Transverse colon (tissue), 4 donors: ENCODE measurements around the gene DDI2. TPM values are rescaled to one million over a fixed set of nuclear protein-coding genes. Genes with fewer than 3 reads are reported as not detected.

Source experiments
- DNase-seq: peaks from one replicate; pipeline ENCODE4 v3.0.0-alpha.2; 2019
- H3K27ac ChIP-seq, 4 donors: fragments of 200-600 bp; sonication (generic); 2 replicates each; pipeline ENCODE4 v1.5.1; 2016 to 2018; ENCODE audit warnings: inconsistent platforms in 4 of 4
- H3K27me3 ChIP-seq: fragments of 200-600 bp; sonication (generic); 2 replicates; pipeline ENCODE4 v1.5.1; 2017; ENCODE audit warnings: inconsistent platforms
- H3K36me3 ChIP-seq, 4 donors: fragments of 200-600 bp; sonication (generic); 2 replicates each; pipeline ENCODE4 v1.5.1; 2017 to 2019; ENCODE audit warnings: inconsistent platforms in 4 of 4
- H3K4me1 ChIP-seq, 4 donors: fragments of 200-600 bp; sonication (generic); 2 replicates each; pipeline ENCODE4 v1.5.1; 2017 to 2020; ENCODE audit warnings: inconsistent platforms in 4 of 4
- H3K4me3 ChIP-seq, 4 donors: fragments of 200-600 bp; sonication (generic); 1 replicate in 1 of 4; 2 replicates in 3 of 4; pipeline versions ENCODE4 v1.5.1 to v1.6.1; 2017 to 2019; ENCODE audit warnings: inconsistent platforms in 4 of 4
- H3K9me3 ChIP-seq, 2 donors: fragments of 200-600 bp; sonication (generic); 2 replicates each; pipeline ENCODE4 v1.5.1; 2017 to 2019; ENCODE audit warnings: inconsistent platforms in 2 of 2
- EP300 ChIP-seq: sonication (generic); formaldehyde crosslinking; IDR thresholded peaks from one replicate; pipeline ENCODE4 v1.6.1; 2017; ENCODE audit warnings: antibody characterized with exemption, low read depth
- POLR2A ChIP-seq: fragments of 450-650 bp; IDR thresholded peaks from one replicate; pipeline ENCODE4 v1.6.1; 2016; ENCODE audit warnings: antibody characterized with exemption, mild to moderate bottlenecking, moderate library complexity
- POLR2AphosphoS5 ChIP-seq, 3 donors: sonication (generic); formaldehyde crosslinking; IDR thresholded peaks; one replicate each; pipeline ENCODE4 v1.6.1; 2016; ENCODE audit warnings: antibody characterized with exemption in 3 of 3
- WGBS, 2 donors: methylation state at CpG; one replicate each; pipeline ENCODE4 v1.1.5; 2018; ENCODE audit warnings: low coverage in 1 of 2; 5-methylcytosine and 5-hydroxymethylcytosine counted together
- in situ Hi-C, 4 donors: fragments of 200-750 bp; cut with MboI; loops; one replicate each; pipeline versions ENCODE4 v1.15.0 to v1.15.1; 2017; ENCODE audit warnings: low sequenced_read_pairs in 3 of 4, low pct_ligation_motif_present in 1 of 4, low pct_unique_long_range_greater_than_20kb in 1 of 4
- intact Hi-C: fragments of 100-400 bp; cut with DNase I; formaldehyde crosslinking; loops from one replicate; pipeline ENCODE4 v1.15.1; 2023; ENCODE audit warnings: low total_unique reads
- total RNA-seq, 4 donors: library from RNA; depleted of rRNA; stranded (reverse); fragments of >200 nt; gene quantifications; one replicate each; pipeline ENCODE4 v1.1.0, GENCODE V29; 2016
- TF ChIP-seq, protein P1 (sequence below), 5 experiments: fragments of 200-600 bp in 3 of 5; fragments of 450-650 bp in 2 of 5; sonication (generic) in 3 of 5; IDR thresholded peaks; 1 replicate in 2 of 5; 2 replicates in 3 of 5; pipeline ENCODE4 v1.5.1; 2016 to 2017; ENCODE audit warnings: antibody characterized with exemption in 5 of 5, inconsistent platforms in 3 of 5, mild to moderate bottlenecking in 2 of 5, moderate library complexity in 1 of 5

Gene DDI2
- total RNA-seq, 4 donors from 2014 or later = 28.1 to 95.4 (median 42.9) TPM

DNA sequence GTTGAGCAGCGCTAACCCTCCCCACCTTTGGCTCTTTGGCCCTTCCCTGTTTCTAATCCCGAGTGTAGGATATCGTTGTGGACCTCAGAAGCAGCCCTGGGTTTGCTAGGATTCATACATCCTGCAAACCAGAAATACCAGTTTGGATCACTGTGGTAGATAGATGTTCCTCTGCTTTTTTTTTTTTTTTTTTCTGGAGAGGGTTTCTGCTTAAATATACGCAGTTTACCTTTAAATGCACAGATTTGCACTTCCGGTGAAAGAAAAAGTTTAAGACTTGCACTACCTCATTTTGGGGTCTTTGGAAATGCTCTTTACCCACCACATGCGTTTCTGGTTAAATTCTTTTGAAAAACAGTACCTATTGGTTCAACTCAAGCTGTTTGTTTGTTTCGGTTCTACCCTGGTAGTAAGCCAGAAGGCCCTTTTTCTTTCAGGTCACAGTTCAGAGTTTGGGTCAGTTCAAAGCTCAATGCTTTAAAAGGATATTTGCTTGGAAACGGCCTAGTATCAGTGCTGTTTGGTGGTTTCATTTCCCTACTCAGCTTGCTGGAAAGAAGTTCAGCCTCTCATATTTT is 908 bp downstream of the DDI2 start:
- H3K36me3 ChIP-seq = no peaks in the 10 kb centered on the region
- in situ Hi-C loops (no loop called here), intact Hi-C loops (no loop called here)
- H3K27ac ChIP-seq = peak overlapping the region; percentile 92 to 100 (median 98)
- 0 to 7% methylated on average over 5 to 8 of the region's 8 CpGs for WGBS, 2 donors
- H3K27me3 ChIP-seq = no peaks in the 10 kb centered on the region
- peak overlapping the region; percentile 79 to 93 (median 82) for H3K4me3 ChIP-seq
- peaks cover 24 to 57% (median 30%) of the 10 kb centered on the region in 4 donors for H3K4me1 ChIP-seq
- no peak for DNase-seq
- TF ChIP-seq POLR2A = no peak
- TF ChIP-seq, protein P1, sequence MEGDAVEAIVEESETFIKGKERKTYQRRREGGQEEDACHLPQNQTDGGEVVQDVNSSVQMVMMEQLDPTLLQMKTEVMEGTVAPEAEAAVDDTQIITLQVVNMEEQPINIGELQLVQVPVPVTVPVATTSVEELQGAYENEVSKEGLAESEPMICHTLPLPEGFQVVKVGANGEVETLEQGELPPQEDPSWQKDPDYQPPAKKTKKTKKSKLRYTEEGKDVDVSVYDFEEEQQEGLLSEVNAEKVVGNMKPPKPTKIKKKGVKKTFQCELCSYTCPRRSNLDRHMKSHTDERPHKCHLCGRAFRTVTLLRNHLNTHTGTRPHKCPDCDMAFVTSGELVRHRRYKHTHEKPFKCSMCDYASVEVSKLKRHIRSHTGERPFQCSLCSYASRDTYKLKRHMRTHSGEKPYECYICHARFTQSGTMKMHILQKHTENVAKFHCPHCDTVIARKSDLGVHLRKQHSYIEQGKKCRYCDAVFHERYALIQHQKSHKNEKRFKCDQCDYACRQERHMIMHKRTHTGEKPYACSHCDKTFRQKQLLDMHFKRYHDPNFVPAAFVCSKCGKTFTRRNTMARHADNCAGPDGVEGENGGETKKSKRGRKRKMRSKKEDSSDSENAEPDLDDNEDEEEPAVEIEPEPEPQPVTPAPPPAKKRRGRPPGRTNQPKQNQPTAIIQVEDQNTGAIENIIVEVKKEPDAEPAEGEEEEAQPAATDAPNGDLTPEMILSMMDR (IDR thresholded peaks at IDR 0.05) = no peak
- no peak for TF ChIP-seq EP300
- TF ChIP-seq POLR2AphosphoS5 (IDR thresholded peaks at IDR 0.05) = no peak
- no peaks in the 10 kb centered on the region for H3K9me3 ChIP-seq

DNA sequence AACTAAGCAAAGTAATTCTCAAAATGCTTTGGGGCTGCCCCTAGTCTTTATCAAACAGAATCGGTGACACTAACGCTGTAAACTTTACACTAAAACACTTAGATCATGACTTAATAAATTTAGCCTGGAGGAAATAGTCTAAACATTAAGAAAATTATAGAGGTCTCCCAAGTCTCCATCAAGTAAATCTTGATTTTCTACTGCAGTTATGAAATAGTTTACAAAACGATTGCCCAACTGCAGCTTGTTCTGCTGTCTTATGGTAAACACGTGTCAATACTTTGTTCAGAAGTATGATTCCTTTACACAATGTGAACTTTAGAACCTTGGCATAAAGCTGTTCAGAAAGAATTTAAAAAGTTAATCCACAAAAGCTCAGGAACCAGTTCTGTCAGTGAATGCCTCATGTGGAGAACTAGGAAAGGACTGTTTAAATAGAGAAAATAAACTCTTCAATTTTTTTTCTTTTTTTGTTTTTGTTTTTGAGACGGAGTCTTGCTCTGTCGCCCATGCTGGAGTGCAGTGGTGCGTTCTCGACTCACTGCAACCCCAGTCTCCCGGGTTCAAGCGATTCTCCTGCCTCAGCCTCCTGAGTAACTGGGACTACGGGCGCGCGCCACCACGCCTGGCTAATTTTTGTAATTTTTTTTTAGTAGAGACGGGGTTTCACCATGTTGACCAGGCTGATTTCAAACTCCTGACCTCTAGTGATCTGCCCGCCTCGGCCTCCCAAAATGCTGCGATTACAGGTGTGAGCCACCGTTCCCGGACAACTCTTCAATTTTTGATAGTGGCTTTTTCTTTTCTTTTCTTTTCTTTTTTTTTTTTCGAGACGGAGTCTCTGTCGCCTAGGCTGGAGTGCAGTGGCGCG is 1.6 kb downstream of the DDI2 start:
- no peaks in the 10 kb centered on the region for H3K36me3 ChIP-seq
- H3K4me3 ChIP-seq = peak overlapping the region in 3 of 4 donors; percentile 79 to 93 (median 81)
- H3K9me3 ChIP-seq = no peaks in the 10 kb centered on the region
- intact Hi-C loops = no loop called here
- no peaks in the 10 kb centered on the region for H3K27me3 ChIP-seq
- TF ChIP-seq POLR2A (no peak), POLR2AphosphoS5 (IDR thresholded peaks at IDR 0.05) (peak; percentile 15 to 81 (median 66))
- TF ChIP-seq, protein P1 (IDR thresholded peaks at IDR 0.05) = peak in 3 of 5 experiments; percentile 7 to 24 (median 24)
- WGBS, 2 donors = 49 to 63% methylated on average over 19 to 26 of the region's 26 CpGs
- no peak for DNase-seq
- peak overlapping the region; percentile 92 to 100 (median 98) for H3K27ac ChIP-seq
- in situ Hi-C loops = no loop called here
- H3K4me1 ChIP-seq = peaks cover 24 to 58% (median 30%) of the 10 kb centered on the region in 4 donors

- Histone ChIP-seq H3K27ac (peak overlapping the region; percentile 92 to 100 (median 98)), H3K4me1 (peaks cover 29 to 71% (median 40%) of the 10 kb centered on the region in 4 donors), H3K27me3 (no peaks in the 10 kb centered on the region), H3K36me3 (no peaks in the 10 kb centered on the region), H3K4me3 (no peak overlapping the region), H3K9me3 (no peaks in the 10 kb centered on the region)
- no peak for DNase-seq
- intact Hi-C loops = no loop called here
- in situ Hi-C loops = no loop called here
- 20 to 23% methylated on average over 1 of the region's 1 CpG for WGBS, 2 donors
- TF ChIP-seq, protein P1 (IDR thresholded peaks at IDR 0.05) = no peak
- TF ChIP-seq EP300 = no peak
Measured at GRCh38 chr1:15620155-15620545, 2.9 kb downstream of the DDI2 start.

GRCh38 chr1:15620902-15621682 is 3.8 kb downstream of the DDI2 start:
- H3K4me1 ChIP-seq = peaks cover 30 to 78% (median 43%) of the 10 kb centered on the region in 4 donors
- in situ Hi-C loops = no loop called here
- no peak for DNase-seq
- TF ChIP-seq, protein P1 (IDR thresholded peaks at IDR 0.05) = no peak
- TF ChIP-seq POLR2A (no peak), POLR2AphosphoS5 (IDR thresholded peaks at IDR 0.05) (no peak), EP300 (no peak)
- H3K9me3 ChIP-seq = no peaks in the 10 kb centered on the region
- H3K27ac ChIP-seq = peak overlapping the region in 1 of 4 donors; percentile 100
- H3K4me3 ChIP-seq = no peak overlapping the region
- WGBS, 2 donors = 85 to 100% methylated on average over 4 to 7 of the region's 7 CpGs
- H3K36me3 ChIP-seq = no peaks in the 10 kb centered on the region
- no peaks in the 10 kb centered on the region for H3K27me3 ChIP-seq
- intact Hi-C loops = no loop called here
